Vagina (tissue), 2 donors: ENCODE results near the gene SBF2.

Experiments
- POLR2A ChIP-seq, 2 donors: fragments of 450-650 bp; IDR thresholded peaks; one replicate each; pipeline ENCODE4 v1.6.1; 2017; ENCODE audit warnings: antibody characterized with exemption in 2 of 2, mild to moderate bottlenecking in 2 of 2, moderate library complexity in 2 of 2
- POLR2AphosphoS5 ChIP-seq, 2 donors: sonication (generic); formaldehyde crosslinking; IDR thresholded peaks; one replicate each; pipeline ENCODE4 v1.9.0; 2017; ENCODE audit warnings: antibody characterized with exemption in 2 of 2, mild to moderate bottlenecking in 2 of 2, low read depth in 1 of 2; ENCODE audit not compliant: insufficient read depth in 1 of 2
- TF ChIP-seq, protein P1 (sequence below), 3 experiments: fragments of 450-650 bp in 2 of 3; fragments of 200-600 bp in 1 of 3; sonication (generic) in 1 of 3; IDR thresholded peaks; one replicate each; pipeline ENCODE4 v1.5.1; 2017 to 2019; ENCODE audit warnings: antibody characterized with exemption in 3 of 3, mild to moderate bottlenecking in 2 of 3, moderate library complexity in 2 of 3

DNA sequence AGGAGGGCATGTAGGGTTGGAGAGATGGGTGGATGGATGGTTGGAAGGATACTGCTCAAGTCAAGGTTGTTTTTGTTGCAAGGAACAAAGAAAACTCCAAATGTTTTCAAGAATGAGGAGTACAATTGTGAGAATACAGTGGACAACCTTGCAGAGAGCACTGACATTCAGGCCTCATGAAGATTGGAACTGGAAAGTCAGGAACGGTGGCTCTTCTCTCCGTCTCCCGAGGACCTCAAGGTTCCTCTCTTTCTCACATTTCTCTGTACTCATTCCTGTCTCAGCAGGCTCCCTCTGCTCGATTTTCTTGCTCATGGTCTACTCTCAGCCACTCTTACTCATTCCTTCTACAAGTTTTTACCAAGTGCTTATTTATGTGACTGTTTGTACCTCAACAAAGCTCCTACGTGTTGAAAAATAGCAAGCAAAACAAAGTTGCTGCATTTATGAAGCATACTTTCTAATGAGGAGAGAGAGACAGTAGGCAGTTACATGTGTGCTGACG lies 532.5 kb downstream of the SBF2 start:
- TF ChIP-seq, protein P1, sequence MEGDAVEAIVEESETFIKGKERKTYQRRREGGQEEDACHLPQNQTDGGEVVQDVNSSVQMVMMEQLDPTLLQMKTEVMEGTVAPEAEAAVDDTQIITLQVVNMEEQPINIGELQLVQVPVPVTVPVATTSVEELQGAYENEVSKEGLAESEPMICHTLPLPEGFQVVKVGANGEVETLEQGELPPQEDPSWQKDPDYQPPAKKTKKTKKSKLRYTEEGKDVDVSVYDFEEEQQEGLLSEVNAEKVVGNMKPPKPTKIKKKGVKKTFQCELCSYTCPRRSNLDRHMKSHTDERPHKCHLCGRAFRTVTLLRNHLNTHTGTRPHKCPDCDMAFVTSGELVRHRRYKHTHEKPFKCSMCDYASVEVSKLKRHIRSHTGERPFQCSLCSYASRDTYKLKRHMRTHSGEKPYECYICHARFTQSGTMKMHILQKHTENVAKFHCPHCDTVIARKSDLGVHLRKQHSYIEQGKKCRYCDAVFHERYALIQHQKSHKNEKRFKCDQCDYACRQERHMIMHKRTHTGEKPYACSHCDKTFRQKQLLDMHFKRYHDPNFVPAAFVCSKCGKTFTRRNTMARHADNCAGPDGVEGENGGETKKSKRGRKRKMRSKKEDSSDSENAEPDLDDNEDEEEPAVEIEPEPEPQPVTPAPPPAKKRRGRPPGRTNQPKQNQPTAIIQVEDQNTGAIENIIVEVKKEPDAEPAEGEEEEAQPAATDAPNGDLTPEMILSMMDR (IDR thresholded peaks at IDR 0.05), result no peak
- TF ChIP-seq POLR2AphosphoS5 (IDR thresholded peaks at IDR 0.05; ENCODE audit: insufficient read depth in 1 of 2, low read depth in 1 of 2) (no peak), POLR2A (IDR thresholded peaks at IDR 0.05) (no peak)
